Measurements from ENCODE around the gene ENTPD8. TPM values are rescaled to one million over a fixed set of nuclear protein-coding genes. Genes with fewer than 3 reads are reported as not detected.
A peak's percentile ranks its signal among the peaks of the same experiment; 100 is the strongest.

ENTPD8 gene
- total and polyA plus RNA-seq, 5 donors from 2014 or later = not detected

DNA sequence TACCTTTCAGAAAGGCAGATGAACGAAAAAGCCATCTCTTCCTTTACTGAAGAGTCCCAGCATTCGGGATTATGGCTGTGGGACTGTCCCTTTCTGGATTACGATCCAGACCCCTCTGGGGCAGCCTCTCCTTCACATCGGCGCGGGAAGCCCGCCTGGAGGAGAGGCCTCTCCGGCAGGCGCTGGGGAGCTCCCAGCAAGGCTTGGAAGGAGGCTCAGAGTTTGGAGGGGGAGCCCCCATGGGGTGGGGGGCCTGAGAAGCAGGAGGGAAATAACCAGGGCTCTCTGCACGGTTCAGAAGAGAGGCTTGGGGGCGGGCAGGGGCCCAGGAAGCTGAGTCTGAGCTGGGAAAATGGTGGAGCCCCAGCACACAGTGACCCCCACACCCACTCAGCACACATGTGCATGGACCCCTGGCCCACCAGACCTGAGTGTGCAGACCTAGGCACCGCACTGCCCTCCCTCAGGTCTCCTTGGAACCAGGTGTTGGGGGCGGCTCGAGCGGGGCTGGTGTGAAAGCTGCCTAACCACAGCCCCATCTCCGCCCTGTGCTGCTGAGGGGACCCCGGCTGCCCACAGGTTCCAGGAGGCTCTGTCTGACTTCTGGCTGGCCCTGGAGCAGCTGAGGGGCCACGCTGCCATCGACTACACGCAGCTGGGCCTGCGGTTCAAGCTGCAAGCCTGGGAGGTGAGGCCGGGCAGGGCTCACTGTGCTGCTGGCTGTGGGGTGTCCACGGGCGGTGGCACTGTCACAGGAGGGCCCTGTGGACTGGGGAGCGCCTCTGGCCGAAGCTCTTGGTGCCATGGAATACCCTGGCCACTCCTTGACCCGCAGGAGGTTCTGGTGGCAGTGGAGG is 13.5 kb downstream of the ENTPD8 start:
- peaks cover 4% of the 10 kb centered on the region for H3K27me3 Mint-ChIP-seq
- H3K36me3 Mint-ChIP-seq = no peaks in the 10 kb centered on the region
- no peaks in the 10 kb centered on the region for H3K36me3 ChIP-seq (ENCODE audit: control insufficient read depth, insufficient read depth, low read length)
- H3K27ac ChIP-seq (ENCODE audit: insufficient read depth, low read length, poor library complexity, severe bottlenecking) = no peak overlapping the region
- no peak for DNase-seq
- H3K4me1 Mint-ChIP-seq = peaks cover 0 to 9% (median 3%) of the 10 kb centered on the region in 4 donors
- H3K9me3 ChIP-seq (ENCODE audit: control insufficient read depth in 2 of 2, low read length in 2 of 2) = no peaks in the 10 kb centered on the region
- H3K9me3 Mint-ChIP-seq = no peaks in the 10 kb centered on the region
- H3K27me3 ChIP-seq (ENCODE audit: control insufficient read depth, insufficient read depth, low read length) = no peaks in the 10 kb centered on the region
- peaks cover 10% of the 10 kb centered on the region for H3K4me1 ChIP-seq (ENCODE audit: control insufficient read depth, insufficient read depth, low read length, poor library complexity, severe bottlenecking)
- H3K27ac Mint-ChIP-seq = no peak overlapping the region
- no peak overlapping the region for H3K4me3 Mint-ChIP-seq
- no peak for ATAC-seq (ENCODE audit: low read depth in 2 of 2)
- H3K4me3 ChIP-seq (ENCODE audit: low read depth, low read length) = no peak overlapping the region

DNA sequence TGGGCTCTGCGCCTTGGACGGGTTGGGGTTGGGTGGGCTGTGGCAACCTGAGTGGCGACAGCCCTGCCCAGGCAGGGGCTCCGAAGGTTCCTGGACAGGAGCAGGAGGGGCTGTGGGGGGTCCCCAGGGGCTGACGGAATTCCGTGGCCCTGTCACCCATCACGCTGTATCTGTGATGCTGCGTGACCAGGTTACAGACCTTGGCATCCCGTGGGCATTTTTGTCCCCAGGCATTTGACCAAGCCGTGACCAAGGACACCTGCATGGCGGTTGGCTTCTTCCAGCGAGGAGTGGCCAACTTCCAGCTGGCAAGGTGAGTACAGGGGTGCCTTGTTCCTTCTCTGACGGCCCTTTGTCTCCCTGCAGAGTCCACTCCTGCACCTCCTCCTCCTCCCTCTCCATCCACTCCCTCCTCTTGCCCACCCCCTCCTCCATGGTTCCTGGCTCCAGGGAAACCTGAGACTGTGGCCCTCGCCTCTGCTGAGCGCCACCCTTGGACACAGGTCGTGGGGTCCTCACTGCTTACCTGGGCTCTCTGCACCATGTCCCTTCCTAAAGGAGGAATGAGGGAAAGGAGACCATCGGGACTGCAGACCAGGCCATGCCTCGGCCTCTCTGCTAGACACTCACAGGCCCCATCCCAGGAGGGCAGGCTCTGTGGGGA is 15.0 kb downstream of the ENTPD8 start:
- Mint-ChIP-seq H3K4me1 (peaks cover 0 to 17% (median 10%) of the 10 kb centered on the region in 4 donors), H3K4me3 (peak overlapping the region in 2 of 4 donors; percentile 14 to 84), H3K27me3 (peaks cover 4% of the 10 kb centered on the region), H3K9me3 (no peaks in the 10 kb centered on the region), H3K36me3 (no peaks in the 10 kb centered on the region), H3K27ac (no peak overlapping the region)
- Histone ChIP-seq H3K27ac (ENCODE audit: insufficient read depth, low read length, poor library complexity, severe bottlenecking) (no peak overlapping the region), H3K4me3 (ENCODE audit: low read depth, low read length) (no peak overlapping the region), H3K36me3 (ENCODE audit: control insufficient read depth, insufficient read depth, low read length) (no peaks in the 10 kb centered on the region), H3K4me1 (ENCODE audit: control insufficient read depth, insufficient read depth, low read length, poor library complexity, severe bottlenecking) (peaks cover 18% of the 10 kb centered on the region), H3K9me3 (ENCODE audit: control insufficient read depth in 2 of 2, low read length in 2 of 2) (no peaks in the 10 kb centered on the region), H3K27me3 (ENCODE audit: control insufficient read depth, insufficient read depth, low read length) (no peaks in the 10 kb centered on the region)
- DNase-seq = no peak
- no peak for ATAC-seq (ENCODE audit: low read depth in 2 of 2)

DNA sequence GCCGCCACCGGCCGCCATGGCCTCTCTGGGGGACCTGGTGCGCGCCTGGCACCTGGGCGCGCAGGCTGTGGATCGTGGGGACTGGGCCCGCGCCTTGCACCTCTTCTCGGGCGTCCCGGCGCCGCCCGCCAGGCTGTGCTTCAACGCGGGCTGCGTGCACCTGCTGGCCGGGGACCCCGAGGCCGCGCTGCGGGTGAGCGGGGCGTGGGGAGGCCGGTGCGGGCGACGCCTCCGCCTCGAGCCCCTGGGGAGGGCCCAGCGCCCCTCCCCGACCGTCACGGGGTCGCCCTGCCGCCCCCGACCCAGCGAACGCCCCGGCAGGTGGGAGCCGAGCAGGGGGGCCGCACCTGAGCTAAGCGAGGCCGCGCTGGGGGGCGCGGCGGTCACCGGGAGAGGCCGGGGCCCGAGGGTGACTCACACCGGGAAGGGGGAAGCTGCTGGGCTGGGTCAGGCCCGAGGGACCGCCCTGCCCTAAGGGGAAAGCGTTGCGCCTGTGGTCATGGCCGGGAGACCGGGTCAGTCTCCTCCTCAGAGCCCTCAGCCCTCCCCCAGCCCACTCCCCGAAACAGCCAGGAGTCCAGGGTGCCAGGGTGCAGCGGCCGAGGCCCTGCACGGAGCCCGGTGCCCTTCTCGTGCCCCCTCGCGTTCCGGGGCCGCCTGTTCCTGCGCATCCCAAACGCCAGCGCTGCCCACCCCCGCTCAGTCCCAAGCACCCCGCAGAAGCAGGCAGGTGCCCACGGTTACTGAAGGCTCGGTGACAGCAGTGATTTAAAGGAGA is 17.5 kb downstream of the ENTPD8 start:
- peaks cover 0 to 21% (median 12%) of the 10 kb centered on the region in 4 donors for H3K4me1 Mint-ChIP-seq
- H3K27ac ChIP-seq (ENCODE audit: insufficient read depth, low read length, poor library complexity, severe bottlenecking) = peak overlapping the region; percentile 33
- peak overlapping the region in 2 of 3 donors; percentile 35 to 59 for H3K27ac Mint-ChIP-seq

DNA sequence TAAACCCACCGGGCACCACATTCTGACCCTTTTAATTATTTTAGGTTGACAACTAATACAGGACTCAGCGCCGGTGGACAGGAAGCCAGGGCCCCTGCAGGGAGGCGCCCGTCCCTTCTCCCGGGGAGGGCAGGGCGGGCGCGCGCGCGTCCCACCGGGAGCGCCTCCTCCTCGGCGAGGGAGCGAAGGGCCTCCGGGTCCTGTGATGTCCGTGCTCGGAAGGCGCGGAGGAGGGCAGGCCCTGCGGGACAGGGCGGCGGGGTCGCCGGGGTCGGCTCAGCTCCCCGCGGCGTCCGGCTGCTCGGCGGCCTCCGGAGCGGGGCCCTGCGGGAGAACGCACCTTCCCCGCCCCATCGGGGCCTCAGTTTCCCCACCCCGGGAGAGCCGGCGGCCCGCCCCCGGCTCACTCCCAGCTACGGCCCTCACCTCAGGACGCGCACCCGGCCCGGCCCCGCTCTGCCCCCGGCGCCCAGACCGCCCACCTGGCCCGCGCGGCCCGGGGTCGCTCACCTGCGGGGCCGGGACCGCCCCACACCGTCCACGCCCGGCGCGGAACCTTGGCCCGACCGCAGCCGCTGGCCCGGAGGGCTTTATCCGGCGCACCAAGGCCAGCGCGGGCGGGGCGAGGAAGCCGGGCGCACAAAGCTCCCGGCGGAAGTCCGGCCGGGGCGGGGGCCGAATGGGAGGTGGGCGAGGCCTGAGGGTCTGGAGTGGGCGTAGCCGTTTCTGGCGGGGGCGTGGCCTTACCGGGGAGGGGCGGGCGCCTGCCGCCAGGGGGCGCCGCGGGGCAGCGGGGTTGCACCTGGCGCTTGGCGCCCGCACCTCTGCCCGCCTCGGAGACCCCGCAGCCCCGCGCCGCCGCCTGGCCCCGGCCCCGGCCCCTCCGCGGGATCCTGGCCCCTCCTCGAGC is 18.3 kb downstream of the ENTPD8 start, which contains the start of the genes EXD3 and NOXA1:
TSS of gene EXD3 (minus strand) at position 559 of the 910 bp plus-strand sequence. CDS start 27,805 bp downstream, outside the sequence.
TSS of gene NOXA1 (plus strand) at position 790 of the 910 bp plus-strand sequence. CDS start 137 bp downstream, outside the sequence.
- no peaks in the 10 kb centered on the region for H3K27me3 ChIP-seq (ENCODE audit: control insufficient read depth, insufficient read depth, low read length)
- peak within 1 kb of the TSS; percentile 66 for H3K4me3 ChIP-seq (ENCODE audit: low read depth, low read length)
- H3K36me3 Mint-ChIP-seq = no peaks in the 10 kb centered on the region
- peaks cover 4% of the 10 kb centered on the region for H3K27me3 Mint-ChIP-seq
- no peaks in the 10 kb centered on the region for H3K9me3 Mint-ChIP-seq
- H3K36me3 ChIP-seq (ENCODE audit: control insufficient read depth, insufficient read depth, low read length) = no peaks in the 10 kb centered on the region
- peaks cover 0 to 21% (median 12%) of the 10 kb centered on the region in 4 donors for H3K4me1 Mint-ChIP-seq
- H3K27ac Mint-ChIP-seq = peak within 1 kb of the TSS; percentile 65 to 85 (median 78)
- ATAC-seq (ENCODE audit: low read depth in 2 of 2) (peak; percentile 89 to 94), DNase-seq (peak; percentile 90 to 94 (median 91))
- H3K9me3 ChIP-seq (ENCODE audit: control insufficient read depth in 2 of 2, low read length in 2 of 2) = no peaks in the 10 kb centered on the region
- H3K4me1 ChIP-seq (ENCODE audit: control insufficient read depth, insufficient read depth, low read length, poor library complexity, severe bottlenecking) = peaks cover 18% of the 10 kb centered on the region
- H3K27ac ChIP-seq (ENCODE audit: insufficient read depth, low read length, poor library complexity, severe bottlenecking) = peak within 1 kb of the TSS; percentile 33
- peak within 1 kb of the TSS; percentile 78 to 90 (median 88) for H3K4me3 Mint-ChIP-seq

More for the DNA sequence above, 17.5 kb downstream of the ENTPD8 start:
- no peak overlapping the region for H3K4me3 ChIP-seq (ENCODE audit: low read depth, low read length)
- peaks cover 4% of the 10 kb centered on the region for H3K27me3 Mint-ChIP-seq
- no peaks in the 10 kb centered on the region for H3K36me3 Mint-ChIP-seq
- DNase-seq (no peak), ATAC-seq (ENCODE audit: low read depth in 2 of 2) (peak in 1 of 2 donors; percentile 35)
- peak overlapping the region; percentile 78 to 90 (median 80) for H3K4me3 Mint-ChIP-seq
- H3K9me3 ChIP-seq (ENCODE audit: control insufficient read depth in 2 of 2, low read length in 2 of 2) = no peaks in the 10 kb centered on the region
- H3K4me1 ChIP-seq (ENCODE audit: control insufficient read depth, insufficient read depth, low read length, poor library complexity, severe bottlenecking) = peaks cover 18% of the 10 kb centered on the region
- H3K36me3 ChIP-seq (ENCODE audit: control insufficient read depth, insufficient read depth, low read length) = no peaks in the 10 kb centered on the region
- H3K27me3 ChIP-seq (ENCODE audit: control insufficient read depth, insufficient read depth, low read length) = no peaks in the 10 kb centered on the region
- H3K9me3 Mint-ChIP-seq = no peaks in the 10 kb centered on the region

DNA sequence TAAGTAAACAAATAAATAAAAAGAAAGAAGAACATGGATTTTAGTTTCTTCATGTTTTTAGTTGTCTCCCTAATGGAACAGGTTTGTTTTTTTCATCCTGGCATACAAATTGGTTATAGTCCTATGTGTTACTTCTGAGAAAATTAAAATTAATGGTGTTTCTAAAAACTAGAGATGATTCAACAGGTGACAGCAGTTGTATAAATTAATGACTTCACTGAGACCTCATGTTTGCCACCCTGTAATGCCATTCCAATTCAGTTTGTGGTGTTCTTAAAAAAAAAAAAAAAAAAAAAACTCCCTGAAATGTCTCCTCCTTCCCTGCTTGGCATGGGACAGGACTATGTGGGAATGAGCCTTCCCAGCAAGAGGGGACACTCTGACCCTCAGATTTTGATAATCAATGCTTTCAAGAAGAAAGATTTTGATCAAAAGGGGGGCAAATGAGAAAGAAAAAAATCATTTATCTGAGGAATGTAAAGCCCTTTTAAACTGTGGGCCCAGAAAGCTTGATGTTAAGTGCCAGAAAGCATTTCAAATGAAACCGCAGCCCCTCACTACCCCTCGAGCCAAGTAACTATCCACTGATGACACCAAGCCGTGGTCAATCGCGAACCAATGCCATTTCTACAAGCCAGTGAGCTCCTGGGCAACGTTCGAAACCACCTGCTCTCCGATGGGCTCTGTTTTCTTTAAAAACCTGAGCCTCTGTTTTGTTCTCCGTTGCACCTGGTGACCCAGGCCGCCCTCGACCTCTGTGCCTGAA is 19.1 kb downstream of the ENTPD8 start:
- peaks cover 0 to 21% (median 12%) of the 10 kb centered on the region in 4 donors for H3K4me1 Mint-ChIP-seq
- ATAC-seq (ENCODE audit: low read depth in 2 of 2) (no peak), DNase-seq (no peak)
- peak overlapping the region; percentile 77 to 90 (median 88) for H3K4me3 Mint-ChIP-seq
- no peaks in the 10 kb centered on the region for H3K36me3 Mint-ChIP-seq
- no peaks in the 10 kb centered on the region for H3K27me3 ChIP-seq (ENCODE audit: control insufficient read depth, insufficient read depth, low read length)
- H3K4me3 ChIP-seq (ENCODE audit: low read depth, low read length) = peak overlapping the region; percentile 66
- H3K27ac ChIP-seq (ENCODE audit: insufficient read depth, low read length, poor library complexity, severe bottlenecking) = no peak overlapping the region
- peaks cover 18% of the 10 kb centered on the region for H3K4me1 ChIP-seq (ENCODE audit: control insufficient read depth, insufficient read depth, low read length, poor library complexity, severe bottlenecking)
- H3K9me3 ChIP-seq (ENCODE audit: control insufficient read depth in 2 of 2, low read length in 2 of 2) = no peaks in the 10 kb centered on the region
- peak overlapping the region; percentile 65 to 85 (median 78) for H3K27ac Mint-ChIP-seq
- peaks cover 4% of the 10 kb centered on the region for H3K27me3 Mint-ChIP-seq
- H3K36me3 ChIP-seq (ENCODE audit: control insufficient read depth, insufficient read depth, low read length) = no peaks in the 10 kb centered on the region
- no peaks in the 10 kb centered on the region for H3K9me3 Mint-ChIP-seq

DNA sequence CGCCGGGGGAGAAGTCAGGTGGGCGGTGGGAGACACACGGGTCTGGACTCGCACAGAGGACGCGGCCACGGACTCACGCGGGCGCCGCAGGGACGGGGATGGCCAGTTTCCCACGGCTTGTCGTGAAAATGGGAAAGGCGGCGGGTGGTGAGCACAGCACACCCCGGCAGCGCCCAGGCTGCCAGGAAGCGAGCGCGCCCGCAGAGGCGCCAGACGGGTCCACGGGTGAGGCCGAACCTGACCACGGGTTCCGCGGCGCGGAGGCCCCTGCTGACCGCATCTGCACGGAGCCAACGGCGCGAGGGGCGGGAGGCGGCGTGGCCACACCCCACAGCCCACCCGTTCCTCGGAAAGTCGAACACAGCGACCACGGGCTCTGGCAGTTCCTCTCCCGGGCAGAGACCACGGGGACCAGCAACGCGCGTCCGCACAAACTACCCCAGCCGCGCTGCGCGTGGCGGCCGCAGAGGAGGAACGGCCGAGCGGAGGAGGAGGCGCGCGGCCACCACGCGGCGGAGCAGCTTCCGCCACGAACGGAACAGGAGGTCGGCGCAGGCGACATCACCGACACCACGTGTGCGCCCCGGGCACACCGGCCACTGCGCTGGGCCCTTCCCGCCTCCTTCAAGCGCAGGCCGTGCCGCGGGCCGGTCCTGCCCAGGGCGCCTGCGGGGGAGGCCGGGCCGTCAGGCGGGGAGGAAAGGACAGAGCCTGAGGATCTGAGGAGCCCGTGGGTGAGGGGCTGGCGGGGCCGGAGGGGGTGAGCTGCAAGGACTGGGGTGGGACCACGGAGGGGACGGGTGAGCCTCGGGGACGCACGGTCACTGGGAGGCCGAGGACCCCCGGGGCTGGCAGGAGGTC is 23.8 kb downstream of the ENTPD8 start:
- H3K4me1 ChIP-seq (ENCODE audit: control insufficient read depth, insufficient read depth, low read length, poor library complexity, severe bottlenecking) = peaks cover 6% of the 10 kb centered on the region
- Mint-ChIP-seq H3K4me1 (peaks cover 0 to 27% (median 11%) of the 10 kb centered on the region in 4 donors), H3K36me3 (no peaks in the 10 kb centered on the region), H3K27ac (no peak overlapping the region), H3K4me3 (peak overlapping the region in 3 of 4 donors; percentile 50 to 77 (median 76)), H3K9me3 (no peaks in the 10 kb centered on the region), H3K27me3 (no peaks in the 10 kb centered on the region)
- H3K27me3 ChIP-seq (ENCODE audit: control insufficient read depth, insufficient read depth, low read length) = no peaks in the 10 kb centered on the region
- H3K4me3 ChIP-seq (ENCODE audit: low read depth, low read length) = no peak overlapping the region
- no peaks in the 10 kb centered on the region for H3K9me3 ChIP-seq (ENCODE audit: control insufficient read depth in 2 of 2, low read length in 2 of 2)
- no peak overlapping the region for H3K27ac ChIP-seq (ENCODE audit: insufficient read depth, low read length, poor library complexity, severe bottlenecking)
- no peaks in the 10 kb centered on the region for H3K36me3 ChIP-seq (ENCODE audit: control insufficient read depth, insufficient read depth, low read length)
- no peak for DNase-seq
- ATAC-seq (ENCODE audit: low read depth in 2 of 2) = no peak
